RPMI8226 (cell line): ENCODE measurements around the gene GID8.
A peak's percentile ranks its signal among the peaks of the same experiment; 100 is the strongest.
"Not testable (repeated sequence)": the region's sequence is repeated elsewhere in the genome, so short reads cannot be mapped to it uniquely, and the experiment has no call there.

Experiments used
- DNase-seq: peaks from one replicate; pipeline ENCODE4 v3.0.0-alpha.2; 2015

The GID8 gene

DNA sequence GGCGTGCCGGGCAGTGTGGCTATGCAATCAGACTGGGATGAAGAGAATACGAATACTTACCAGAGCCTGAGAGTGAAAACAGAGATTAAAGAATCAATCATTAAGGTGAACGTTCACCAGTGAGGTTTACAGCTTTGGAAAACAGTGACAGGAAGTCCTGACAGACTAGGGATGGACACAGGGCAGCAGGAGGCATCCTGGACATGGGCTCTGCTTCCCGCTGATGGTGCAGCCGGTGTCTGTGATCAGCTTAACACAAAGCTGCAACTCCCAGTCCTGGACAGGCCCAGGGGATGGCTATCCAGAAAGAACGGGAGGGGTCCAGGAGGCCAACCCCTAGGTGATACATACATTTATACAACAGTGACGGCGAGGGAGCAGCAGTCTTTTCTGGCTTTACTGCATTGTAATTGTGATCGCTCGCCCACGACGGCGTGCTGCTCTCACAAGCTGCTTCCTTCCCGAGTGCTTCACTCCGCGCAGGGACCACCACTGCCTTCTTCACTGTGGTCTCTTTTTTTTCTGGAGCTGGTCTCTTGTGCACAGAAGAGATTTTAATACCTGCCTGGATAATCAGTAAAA, 32.3 kb upstream of the GID8 start:
- DNase-seq, result no peak

DNA sequence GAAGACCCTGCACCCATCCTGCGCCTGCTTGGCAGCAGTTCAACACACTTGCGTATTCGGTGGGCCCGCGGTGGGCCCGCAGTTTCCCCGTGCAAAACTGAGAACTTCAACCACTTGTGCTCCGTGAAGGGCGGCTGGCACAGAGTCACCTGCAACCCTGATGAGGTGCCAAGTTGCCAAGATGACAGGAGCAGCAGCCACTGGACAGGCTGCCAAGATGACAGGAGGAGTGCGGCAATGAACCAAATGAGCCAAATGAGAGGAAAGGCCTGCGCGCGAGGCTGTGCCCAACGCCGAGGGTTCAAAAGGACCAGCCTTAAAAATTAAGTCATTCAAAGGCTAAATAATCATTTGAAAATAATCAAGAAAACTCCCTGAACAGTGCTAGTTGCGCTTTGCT, 31.7 kb upstream of the GID8 start:
- no peak for DNase-seq

DNA sequence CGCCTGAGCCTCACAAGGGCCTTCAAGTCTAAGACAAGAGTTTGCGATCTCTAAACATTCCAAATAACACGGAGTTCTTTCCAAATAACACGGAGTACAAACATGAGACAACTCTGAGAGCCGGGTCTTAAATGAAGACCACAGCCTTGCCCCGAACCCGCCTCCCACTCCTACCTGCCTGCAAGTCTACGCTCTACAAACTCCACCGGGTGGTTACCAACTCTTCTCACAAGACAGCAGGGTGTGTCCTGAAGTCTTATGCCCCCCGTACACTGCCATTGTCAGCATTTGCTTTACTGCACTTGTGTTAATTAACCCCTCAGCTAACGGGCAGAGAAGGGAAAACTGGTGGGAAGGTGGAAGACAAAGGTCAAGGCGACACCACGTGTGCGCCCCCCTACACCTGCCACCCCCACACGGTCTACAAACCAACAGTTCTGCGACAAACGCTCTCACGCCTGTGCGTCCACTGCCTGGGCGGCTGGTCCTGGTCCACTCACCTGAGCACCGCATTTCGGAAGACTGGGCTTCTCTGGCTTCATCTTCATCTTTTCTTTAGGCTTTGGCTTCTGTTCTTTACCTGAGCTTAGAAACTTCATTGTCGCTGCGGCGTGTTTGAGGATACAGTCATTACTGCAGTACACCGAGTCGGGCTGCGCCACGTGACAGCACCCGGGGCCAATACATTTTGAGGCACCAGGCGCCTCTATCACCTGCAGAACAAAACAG, 31.1 kb upstream of the GID8 start:
- no peak for DNase-seq

DNA sequence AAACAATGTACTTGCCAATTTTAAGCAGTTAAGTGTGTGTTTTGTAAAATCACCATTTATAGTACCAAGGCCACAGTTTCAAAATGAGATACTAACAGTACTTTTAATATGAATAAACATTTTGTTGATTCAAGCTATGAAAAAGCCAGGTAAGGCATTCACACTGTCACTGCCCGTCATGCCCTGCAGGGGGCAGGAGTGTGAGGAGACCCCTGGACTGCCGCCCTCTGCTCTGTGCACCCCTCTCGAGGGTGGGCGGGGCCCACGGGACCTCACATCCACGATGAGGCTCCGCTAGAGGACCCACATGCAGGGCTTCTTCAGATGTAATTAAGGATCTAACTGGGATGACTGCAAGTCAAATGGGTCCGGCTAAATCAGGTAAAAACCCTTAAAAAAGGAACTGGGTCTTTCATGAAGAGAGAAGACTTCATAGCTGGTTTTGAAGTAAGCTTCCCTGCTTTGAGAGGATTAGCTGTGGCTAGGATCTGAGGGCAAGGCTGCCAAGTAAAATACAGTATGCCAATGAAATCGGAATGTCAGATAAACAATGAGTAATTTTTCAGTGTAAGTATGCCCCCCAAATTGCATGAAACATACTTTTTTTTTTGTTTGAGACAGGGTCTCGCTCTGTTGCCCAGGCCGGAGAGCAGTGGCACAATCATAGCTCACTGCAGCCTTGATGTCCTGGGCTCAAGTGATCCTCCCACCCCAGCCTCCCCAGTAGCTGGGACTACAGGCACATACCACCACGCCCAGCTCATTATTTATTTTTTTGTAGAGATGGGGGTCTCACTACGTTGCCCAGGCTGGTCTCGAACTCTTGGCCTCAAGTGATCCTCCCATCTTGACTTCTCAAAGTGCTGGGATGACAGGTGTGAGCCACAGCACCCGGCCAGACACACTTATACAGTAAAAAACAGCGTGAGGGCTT, 30.3 kb upstream of the GID8 start:
- no peak for DNase-seq

DNA sequence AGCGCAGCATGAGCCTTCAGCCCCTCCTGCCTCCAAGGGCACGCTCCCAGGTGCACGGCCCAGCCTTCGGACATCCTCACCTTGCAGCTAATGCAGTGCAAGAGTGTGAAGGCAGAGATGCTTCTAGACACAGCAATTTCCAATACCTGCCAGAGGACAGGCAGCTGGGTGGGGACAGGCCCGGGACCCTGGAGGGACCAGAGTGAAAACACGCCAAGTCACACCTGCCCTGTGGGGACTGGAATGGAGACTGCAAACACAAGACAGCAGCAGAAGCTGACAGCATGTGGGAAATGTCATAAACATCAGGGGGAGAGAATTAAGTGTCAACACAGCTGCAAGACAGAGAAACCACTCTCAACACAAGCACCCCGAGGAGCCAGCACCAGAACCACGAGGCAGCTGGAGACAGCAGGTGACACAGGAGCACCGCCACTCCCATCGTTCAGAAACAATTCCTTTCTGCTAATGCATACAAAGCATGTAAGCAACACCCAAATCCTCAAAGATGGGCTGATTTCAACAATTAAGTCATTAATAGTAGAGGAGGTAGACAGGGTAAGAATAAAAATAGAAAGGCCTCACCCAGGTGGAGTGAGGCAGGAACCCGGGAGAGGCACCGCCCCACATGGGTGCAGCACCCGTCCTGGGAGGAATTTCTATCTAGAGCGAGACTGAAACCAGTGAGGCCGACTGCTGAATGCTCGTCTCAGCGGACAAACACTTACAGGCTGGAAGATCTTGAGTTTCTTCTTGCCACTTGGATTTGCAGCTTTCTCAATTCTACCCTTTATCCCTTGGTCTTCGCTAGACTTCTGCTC, 28.8 kb upstream of the GID8 start:
- DNase-seq, result no peak

DNA sequence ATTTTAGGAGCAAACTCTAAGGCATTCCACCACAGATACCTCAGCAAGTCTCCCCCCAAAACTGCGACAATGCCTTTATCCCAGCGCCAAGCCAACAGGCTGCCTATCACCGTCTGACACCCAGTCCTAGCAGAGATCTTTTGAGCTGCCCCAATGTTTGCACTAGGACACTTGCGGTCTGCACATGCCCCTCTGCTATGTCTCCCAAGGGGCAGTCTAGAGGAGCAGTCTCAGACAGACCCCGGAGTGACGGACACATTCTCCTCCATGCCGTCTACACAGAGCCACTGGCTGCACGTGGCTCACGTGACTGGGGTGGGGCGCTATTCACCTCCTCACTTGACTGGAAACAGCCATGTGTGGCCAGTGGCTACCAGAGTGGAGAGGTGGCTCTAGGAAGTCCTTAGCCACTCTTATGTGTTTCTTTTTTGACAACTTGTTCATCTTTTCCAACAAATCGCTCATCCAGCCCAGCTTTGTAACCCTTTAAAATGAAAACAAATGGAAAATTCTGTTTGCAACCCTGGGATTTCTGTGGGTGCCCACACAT, 27.7 kb upstream of the GID8 start:
- no peak for DNase-seq

DNA sequence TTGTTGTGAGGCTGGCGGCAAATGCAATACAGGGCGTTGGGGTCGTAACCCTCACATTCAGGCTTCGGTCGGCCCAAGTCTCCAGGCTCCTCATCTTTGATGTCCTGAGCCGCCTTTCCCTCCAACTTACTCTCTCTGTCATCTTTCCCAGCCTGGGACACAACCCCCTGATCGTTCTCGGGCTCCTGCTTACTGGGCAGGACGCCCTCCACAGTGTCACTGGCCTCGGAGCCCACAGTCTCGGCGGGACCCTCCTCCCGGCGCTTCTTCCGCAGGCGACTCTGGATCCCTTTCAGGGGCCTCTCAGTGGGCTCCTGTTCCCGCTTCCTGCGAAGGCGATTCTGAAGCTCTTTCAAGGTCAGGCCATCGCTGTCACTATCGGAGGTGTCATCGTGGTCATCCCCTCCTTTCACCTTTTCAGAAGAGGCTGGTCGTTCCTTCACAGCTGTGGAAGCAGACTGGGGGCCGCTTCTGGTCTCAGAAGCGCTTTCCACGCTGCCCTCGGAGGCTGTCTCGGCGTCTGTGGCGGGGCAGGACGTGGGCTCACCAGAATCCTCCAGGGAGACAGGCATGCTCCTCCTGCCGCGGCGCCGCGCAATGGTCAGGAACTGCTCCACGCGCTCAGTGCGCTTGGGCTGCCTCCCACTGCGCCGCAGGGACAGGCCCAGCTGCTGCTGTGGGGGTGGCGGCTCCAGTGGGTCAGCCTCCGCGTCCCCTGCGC, 27.0 kb upstream of the GID8 start:
- no peak for DNase-seq

DNA sequence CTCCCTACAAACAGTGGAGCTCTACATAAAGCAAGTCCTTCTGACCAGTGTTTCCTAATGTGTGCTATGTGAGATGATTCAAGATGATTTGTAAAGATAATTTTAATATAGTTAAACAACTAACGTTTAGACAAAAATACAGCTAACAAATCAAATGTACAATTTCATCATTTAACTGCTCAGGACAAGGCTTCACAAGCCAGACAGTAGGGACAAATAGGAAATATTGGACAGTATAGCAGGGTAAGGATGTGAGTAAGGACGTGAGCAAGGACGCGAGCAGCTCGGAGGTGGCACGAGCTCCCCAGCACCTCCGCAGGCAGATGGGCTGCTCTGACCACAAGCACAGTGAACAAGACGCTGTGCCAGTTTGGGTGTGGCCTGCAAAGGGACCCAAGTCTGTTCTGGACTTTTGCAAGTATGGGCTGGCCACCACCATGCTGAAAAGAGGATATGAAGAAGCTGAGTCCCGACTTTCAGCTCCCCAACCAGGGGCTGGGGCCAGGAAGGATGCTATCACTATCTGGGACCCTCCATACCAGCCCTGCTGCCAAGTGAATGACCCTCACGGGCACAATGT, 26.2 kb upstream of the GID8 start:
- no peak for DNase-seq

DNA sequence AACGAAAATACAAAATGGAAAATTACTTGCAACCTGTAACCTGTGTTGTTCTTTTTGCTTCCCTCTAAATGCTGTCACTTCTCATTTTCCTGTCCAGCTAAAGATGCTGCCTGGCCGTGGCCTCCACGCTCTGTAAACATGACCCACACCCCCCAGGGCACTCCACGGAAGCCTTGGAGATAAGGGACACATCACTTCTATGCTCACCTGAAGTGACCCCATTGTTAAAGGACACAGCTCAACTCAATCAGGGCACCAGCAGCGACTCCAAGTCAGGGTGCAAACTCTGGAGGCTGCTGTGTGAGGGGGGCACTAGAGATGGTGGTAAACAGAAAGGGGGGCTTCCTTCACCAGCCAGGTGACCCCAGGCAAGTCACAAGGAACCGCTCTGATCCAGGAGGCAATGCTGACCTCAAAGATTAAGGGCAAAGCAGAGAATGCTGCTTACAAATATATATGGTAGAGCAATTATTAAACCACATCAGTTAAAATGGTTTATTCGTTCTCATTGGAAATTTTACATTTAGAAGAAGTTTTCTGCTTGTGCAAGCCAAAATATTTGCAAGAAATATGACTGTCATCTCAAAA, 24.8 kb upstream of the GID8 start:
- DNase-seq, result no peak

DNA sequence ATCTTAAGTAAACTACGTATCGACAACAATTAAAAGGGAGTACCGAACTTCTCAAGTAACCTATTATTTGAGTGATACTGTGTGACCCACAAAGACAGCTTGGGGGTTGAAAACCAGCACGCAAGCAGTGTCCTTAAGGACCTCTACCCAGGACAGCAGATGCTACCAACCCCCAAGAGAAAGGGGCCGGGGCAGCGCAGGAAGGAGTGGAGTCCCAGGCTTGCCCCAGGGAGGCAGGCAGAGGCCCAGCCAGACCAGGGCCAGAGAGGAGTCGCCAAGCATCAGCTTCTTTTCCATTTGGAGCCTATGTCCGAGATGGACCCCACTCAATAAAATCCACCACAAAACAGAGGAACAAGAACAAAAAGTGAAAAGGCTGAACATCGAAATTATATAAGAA, 23.5 kb upstream of the GID8 start:
- no peak for DNase-seq

DNA sequence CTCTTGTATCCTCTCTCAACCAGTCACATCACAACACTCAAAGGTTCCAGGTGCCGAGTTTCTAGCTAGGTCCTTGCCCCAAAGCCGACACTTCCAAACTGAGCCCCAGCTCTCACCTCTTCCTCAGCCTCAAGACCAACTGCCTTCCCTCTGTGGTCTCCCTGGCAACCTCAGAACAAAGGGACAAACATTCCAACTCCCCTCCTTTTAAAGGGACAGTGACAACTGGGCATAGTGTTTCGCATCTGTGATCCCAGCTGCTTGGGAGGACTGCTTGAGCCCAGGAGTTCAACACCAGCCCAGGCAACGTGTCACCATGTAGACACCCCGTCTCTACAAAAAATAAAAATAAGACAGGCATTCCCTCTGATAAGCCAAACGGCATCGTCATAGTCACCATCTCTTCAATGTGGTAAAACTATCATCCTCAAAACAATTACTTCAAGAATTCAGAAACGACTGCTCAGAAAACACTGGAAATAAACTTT, 22.9 kb upstream of the GID8 start:
- no peak for DNase-seq

DNA sequence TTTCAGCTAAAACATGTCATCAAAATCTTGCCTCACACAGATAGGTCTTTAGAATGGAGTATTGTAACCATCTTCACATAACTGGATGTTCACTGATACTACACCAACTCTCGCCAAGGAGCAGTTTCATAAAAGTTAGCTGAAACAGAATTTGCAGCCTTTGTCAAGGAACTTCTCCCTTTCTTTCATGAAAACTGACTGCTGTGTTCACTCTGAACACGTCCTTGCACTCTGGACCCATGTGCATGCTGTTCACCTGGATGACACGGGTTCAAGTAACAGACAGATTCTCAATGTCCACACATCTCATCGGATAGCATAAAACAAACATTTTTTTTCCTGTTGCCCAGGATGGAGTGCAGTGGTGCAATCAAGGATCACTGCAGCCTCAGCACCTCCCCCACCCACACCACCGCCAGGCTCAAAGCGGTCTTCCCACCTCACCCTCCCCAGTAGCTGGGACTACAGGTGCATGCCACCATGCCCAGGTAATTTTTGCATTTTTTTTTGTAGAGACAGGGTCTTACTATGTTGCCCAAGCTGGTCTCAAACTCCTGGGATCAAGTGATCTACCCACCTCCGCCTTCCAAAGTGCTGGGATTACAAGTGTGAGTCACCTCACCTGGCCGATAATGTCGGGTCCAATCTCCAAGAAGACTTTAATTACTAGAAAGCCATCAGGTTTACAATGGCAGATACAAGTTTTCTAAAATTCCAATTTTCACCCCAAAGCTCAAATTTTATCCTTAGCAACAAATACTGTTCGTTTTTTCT, 21.1 kb upstream of the GID8 start:
- DNase-seq, result no peak

DNA sequence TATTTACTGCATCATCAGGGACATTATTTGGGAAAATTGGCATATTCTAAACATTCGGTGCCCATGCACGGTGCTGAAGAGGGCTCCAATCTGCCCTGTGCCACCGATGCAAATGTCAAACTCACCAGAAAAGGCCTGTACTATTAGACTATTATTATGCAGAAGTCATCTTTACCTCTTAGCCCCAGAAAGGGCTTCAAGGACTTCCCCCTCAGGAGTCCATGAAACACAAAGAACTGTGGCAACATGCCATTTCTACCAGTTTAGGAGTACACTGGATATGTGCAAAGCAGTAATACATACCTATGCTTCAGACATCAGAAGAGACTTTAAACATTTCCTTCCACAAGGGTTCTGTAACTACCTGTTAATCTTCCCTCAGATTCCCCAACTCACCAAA, 20.2 kb upstream of the GID8 start:
- DNase-seq, result no peak

DNA sequence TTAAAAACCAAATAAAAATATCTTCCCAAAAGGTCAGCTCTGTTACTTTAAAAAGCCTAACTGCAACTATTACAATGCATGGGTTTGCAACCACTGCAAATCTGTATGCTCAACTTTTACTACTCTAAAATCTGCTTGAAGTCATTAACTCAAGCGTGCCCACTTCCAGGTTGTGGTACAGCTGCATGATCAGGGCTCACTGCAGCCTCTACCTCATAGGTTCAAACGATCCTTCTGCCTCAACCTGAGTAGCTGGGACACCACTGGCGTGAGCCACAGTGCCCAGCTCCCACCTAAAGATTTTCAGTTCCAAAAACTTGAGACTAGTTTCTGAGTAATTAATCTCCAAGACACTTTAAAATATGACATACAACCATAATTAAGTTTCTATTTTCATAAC, 19.8 kb upstream of the GID8 start:
- no peak for DNase-seq

DNA sequence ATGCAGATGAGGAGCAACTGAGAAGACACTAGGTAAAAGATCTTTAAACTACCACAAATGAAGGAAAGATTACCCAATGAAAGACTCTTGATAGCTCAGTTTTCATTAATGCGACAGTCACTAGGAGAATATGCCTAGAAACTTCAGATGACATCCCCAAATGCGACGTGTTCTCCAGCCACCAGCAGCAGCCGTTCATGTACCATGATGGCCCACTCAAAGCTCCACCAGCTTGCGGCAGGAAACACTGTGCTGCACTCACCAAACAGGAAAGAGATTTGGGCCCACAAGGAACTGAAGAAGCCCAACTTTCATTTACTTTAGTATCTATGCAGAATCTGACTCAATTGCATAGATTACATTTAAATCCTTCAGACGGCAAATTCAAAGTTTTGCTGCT, 19.1 kb upstream of the GID8 start:
- DNase-seq, result no peak

DNA sequence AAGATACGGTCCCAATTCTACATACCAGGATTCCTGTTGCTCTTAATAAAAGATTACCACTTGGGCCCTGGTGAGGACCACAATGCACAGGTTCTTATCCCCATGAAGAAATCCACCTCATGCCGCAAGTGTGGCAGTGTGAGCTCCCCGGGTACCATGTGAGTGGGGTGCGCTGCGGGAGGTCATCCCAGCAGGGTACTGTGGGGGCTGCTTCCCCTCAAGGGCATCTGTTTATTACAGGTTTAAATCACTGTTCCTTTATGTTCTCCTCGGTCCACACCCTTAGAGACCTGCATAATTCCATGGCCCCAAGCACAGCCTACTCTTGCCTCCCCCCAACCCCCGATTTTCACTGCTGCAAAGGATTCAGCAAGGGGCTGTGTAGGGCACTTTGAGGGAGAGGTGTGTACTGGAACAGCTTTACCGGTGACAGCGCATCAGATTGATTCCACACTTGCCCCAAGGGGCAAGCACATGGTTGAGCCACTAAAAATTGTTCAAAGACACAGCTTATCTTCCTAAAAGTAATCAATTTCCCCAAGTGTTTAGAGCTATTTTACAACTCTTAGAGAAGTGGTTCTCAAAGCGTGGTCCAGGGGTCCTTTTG, 17.8 kb upstream of the GID8 start:
- DNase-seq, result no peak

DNA sequence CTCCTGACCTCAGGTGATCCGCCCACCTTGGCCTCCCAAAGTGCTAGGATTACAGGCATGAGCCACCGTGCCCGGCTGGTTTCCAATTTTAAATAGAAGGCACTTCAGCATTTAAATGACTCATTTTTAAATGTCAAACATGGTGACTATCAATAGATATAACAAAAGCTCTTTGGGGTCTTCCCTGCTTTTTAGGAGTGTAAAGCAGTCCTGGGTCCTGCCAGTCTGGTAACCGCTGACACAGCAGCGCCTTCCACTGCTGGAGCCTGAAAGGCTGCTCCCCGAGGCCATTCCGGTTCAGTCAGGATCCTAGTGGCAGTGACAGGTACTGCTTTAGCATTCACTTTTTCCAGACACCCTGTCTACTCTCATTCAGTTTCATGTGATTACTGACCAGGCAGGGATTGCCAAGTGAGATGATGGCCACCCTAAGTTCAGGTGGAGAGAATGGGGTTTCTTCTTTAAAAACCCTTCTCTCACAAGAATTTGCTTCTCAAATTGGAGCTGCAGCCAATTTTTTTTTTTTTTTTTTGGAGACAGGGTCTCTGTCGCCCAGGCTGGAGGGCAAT, 16.7 kb upstream of the GID8 start:
- DNase-seq, result peak; percentile 75

DNA sequence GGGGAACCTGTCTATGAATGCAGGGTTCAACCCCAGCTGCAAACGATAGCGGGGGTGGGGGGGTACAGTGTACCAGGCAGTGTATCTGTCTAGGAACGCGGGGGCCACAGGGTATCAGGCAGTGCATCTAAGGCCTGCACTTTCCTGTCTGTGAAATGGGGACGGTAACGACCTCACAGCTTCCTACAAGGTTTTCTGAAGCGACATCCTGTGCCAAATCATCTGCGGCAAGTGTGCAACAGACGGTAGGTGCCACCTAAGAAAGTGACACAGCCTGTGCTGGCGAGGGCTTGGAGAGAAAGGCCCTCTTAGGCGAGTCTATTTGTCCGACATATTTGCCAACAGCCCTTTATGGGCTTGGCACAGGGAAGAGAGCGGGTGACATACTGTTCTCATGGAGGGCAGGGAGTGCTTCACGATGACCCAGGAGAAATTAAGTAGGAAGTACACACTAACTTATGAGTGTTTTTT, 15.5 kb upstream of the GID8 start:
- no peak for DNase-seq

DNA sequence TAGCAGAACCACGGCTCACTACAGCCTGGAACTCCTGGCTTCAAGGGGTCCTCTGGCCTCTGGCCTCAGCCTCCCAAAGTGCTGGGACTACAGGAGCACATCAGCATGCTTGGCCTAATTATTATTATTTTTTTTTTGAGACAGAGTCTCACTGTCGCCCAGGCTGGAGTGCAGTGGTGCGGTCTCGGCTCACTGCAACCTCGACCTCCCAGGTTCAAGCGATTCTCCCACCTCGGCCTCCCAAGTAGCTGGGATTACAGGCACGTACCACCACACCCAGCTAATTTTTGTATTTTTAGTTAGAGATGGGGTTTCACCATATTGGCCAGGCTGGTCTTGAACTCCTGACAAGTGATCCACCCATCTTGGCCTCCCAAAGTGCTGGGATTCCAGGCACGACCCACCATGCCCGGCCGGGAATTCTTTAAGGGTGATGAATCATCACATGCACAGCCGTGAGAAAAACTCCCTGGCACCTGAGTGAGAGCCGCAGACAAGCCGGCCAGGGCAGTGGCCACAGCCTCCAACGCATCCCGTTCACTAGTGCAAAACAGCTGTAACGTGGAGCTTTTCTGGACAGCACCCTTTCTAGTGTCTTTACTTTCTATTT, 14.8 kb upstream of the GID8 start:
- DNase-seq, result not testable (repeated sequence)
